NCI-H187 treated with DMSO at 0.1 percent for 48 hours (cell line): ENCODE data around the gene DRD4.

Source experiments
- DNase-seq: peaks from one replicate; lab custom pipeline; 2025; lab: John Stamatoyannopoulos, UW

Gene DRD4

GRCh38 chr11:610146-610801 lies 26.8 kb upstream of the DRD4 start:
- DNase-seq = no peak

GRCh38 chr11:611001-611996 lies 25.8 kb upstream of the DRD4 start:
- no peak for DNase-seq

GRCh38 chr11:612201-612960 lies 24.7 kb upstream of the DRD4 start:
- no peak for DNase-seq

- no peak for DNase-seq
These were observed 24.1 kb upstream of the DRD4 start for GRCh38 chr11:612961-613300.

GRCh38 chr11:613369-613968 lies 23.6 kb upstream of the DRD4 start:
- peak; percentile 10 for DNase-seq

GRCh38 chr11:614021-614622 lies 22.9 kb upstream of the DRD4 start:
- no peak for DNase-seq

GRCh38 chr11:614623-615503 lies 22.2 kb upstream of the DRD4 start:
- no peak for DNase-seq

GRCh38 chr11:615504-616319 lies 21.4 kb upstream of the DRD4 start, which contains the start of gene IRF7:
Gene IRF7, minus strand, starts transcription at chr11:615950. Its CDS starts 586 bp downstream, at chr11:615364.
- peak; percentile 63 for DNase-seq

GRCh38 chr11:616320-617198 lies 20.5 kb upstream of the DRD4 start:
- DNase-seq = no peak

- DNase-seq = no peak
These were observed 19.7 kb upstream of the DRD4 start for GRCh38 chr11:617199-617911.

- DNase-seq = no peak
These were observed 19.0 kb upstream of the DRD4 start for GRCh38 chr11:617912-618682.

GRCh38 chr11:618856-619627 lies 18.0 kb upstream of the DRD4 start:
- DNase-seq = no peak

GRCh38 chr11:619628-620050 lies 17.4 kb upstream of the DRD4 start:
- no peak for DNase-seq

GRCh38 chr11:620201-620600 lies 16.9 kb upstream of the DRD4 start:
- no peak for DNase-seq

- DNase-seq = no peak
These were observed 15.9 kb upstream of the DRD4 start for GRCh38 chr11:620935-621814.
